Vagina (tissue), 2 donors: Measurements from ENCODE around the gene JAK1.

Source experiments
- CTCF ChIP-seq, 3 experiments: fragments of 450-650 bp in 2 of 3; fragments of 200-600 bp in 1 of 3; sonication (generic) in 1 of 3; IDR thresholded peaks; one replicate each; pipeline ENCODE4 v1.5.1; 2017 to 2019; ENCODE audit warnings: antibody characterized with exemption in 3 of 3, mild to moderate bottlenecking in 2 of 3, moderate library complexity in 2 of 3
- POLR2A ChIP-seq, 2 donors: fragments of 450-650 bp; IDR thresholded peaks; one replicate each; pipeline ENCODE4 v1.6.1; 2017; ENCODE audit warnings: antibody characterized with exemption in 2 of 2, mild to moderate bottlenecking in 2 of 2, moderate library complexity in 2 of 2
- POLR2AphosphoS5 ChIP-seq, 2 donors: sonication (generic); formaldehyde crosslinking; IDR thresholded peaks; one replicate each; pipeline ENCODE4 v1.9.0; 2017; ENCODE audit warnings: antibody characterized with exemption in 2 of 2, mild to moderate bottlenecking in 2 of 2, low read depth in 1 of 2; ENCODE audit not compliant: insufficient read depth in 1 of 2

- no peak for TF ChIP-seq POLR2A (IDR thresholded peaks at IDR 0.05)
- no peak for TF ChIP-seq CTCF (IDR thresholded peaks at IDR 0.05)
- no peak for TF ChIP-seq POLR2AphosphoS5 (IDR thresholded peaks at IDR 0.05; ENCODE audit: insufficient read depth in 1 of 2, low read depth in 1 of 2)
Measured at GRCh38 chr1:64917328-64917861, 49.0 kb downstream of the JAK1 start.
